Testis (tissue), 3 donors: Measurements from ENCODE around the gene TMEM219. TPM values are rescaled to one million over a fixed set of nuclear protein-coding genes. Genes with fewer than 3 reads are reported as not detected.

Source experiments
- DNase-seq: peaks from one replicate; pipeline ENCODE4 v3.0.0-alpha.2; 2019
- H3K27ac ChIP-seq, 2 donors: fragments of 200-600 bp; sonication (generic); one replicate each; pipeline ENCODE4 v1.5.1; 2019
- H3K27me3 ChIP-seq: fragments of 200-600 bp; sonication (generic); one replicate; pipeline ENCODE4 v1.5.1; 2019
- H3K36me3 ChIP-seq: fragments of 200-600 bp; sonication (generic); one replicate; pipeline ENCODE4 v1.5.1; 2017; ENCODE audit warnings: low read depth; ENCODE audit errors: missing control alignments
- H3K4me1 ChIP-seq: fragments of 200-600 bp; sonication (generic); one replicate; pipeline ENCODE4 v1.5.1; 2019
- H3K4me3 ChIP-seq, 2 donors: fragments of 200-600 bp; sonication (generic); one replicate each; pipeline ENCODE4 v1.5.1; 2017 to 2019
- H3K9me3 ChIP-seq: fragments of 200-600 bp; sonication (generic); one replicate; pipeline ENCODE4 v1.5.1; 2017
- POLR2A ChIP-seq: fragments of 450-650 bp; IDR thresholded peaks from one replicate; pipeline ENCODE4 v1.6.1; 2017; ENCODE audit warnings: antibody characterized with exemption, mild to moderate bottlenecking, moderate library complexity
- WGBS, 2 donors: methylation state at CpG; one replicate each; pipeline ENCODE4 v1.1.5; 2018; 5-methylcytosine and 5-hydroxymethylcytosine counted together
- intact Hi-C: fragments of 100-400 bp; cut with DNase I; formaldehyde crosslinking; loops from one replicate; pipeline ENCODE4 v1.15.1; 2023; ENCODE audit warnings: low total_unique reads
- polyA plus RNA-seq: library from polyadenylated mRNA; stranded (reverse); fragments of 350-450 nt; fragmentation: Illumina TruSeq; extraction: RNeasy Lipid Tissue Mini Kit (QIAGEN cat#74804); gene quantifications from one replicate; pipeline ENCODE4 v1.2.3, GENCODE V29; 2014; ENCODE audit warnings: low read depth, low replicate concordance; ENCODE audit not compliant: insufficient read depth
- total RNA-seq, 2 donors: library from RNA; depleted of rRNA; stranded (reverse); fragments of >200 nt; gene quantifications; one replicate each; pipeline ENCODE4 v1.2.3, GENCODE V29; 2016
- TF ChIP-seq, protein P1 (sequence below), 3 experiments: fragments of 450-650 bp in 2 of 3; fragments of 200-600 bp in 1 of 3; sonication (generic) in 1 of 3; IDR thresholded peaks; one replicate each; pipeline ENCODE4 v1.5.1; 2016 to 2019; ENCODE audit warnings: antibody characterized with exemption in 3 of 3, mild to moderate bottlenecking in 2 of 3, moderate library complexity in 1 of 3

Gene TMEM219
- total and polyA plus RNA-seq, 3 donors from 2014 or later = 160 to 280 (median 203) TPM

DNA sequence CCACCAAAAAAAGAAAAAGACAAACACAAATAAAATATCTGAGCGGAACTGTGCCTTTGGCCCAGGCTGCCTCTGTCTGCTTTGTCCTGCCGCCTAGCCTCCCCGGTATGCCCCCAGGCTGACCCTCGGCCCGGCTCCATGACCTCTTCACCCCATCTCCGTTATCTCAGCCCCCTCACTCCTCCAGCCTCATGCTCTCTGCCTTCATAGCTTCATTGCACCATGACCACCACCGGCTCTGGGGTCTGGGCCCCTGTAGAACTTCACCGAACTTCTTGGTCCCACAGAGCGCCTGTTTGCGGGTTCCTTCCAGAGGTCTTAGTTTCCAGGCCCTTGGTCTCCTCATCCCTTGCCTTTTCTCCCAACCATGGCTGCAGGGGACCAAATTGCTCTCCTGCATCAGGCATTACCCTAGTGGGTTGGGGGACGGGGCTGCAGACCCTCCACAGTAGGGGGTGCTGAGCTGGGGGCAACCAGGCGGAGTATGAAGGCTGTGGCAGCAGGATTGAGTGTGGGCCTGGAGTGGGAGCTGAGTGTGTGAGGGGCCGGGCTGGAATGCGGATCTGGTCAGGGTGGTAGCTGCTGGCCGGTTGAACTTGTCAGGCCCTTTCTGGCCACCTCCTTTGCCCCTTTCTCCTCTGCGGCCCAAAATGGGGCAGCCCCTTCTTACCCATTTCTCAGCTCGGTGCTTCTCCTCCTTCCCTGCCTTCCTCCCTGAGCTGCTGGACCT lies 26.6 kb downstream of the TMEM219 start:
- TF ChIP-seq, protein P1, sequence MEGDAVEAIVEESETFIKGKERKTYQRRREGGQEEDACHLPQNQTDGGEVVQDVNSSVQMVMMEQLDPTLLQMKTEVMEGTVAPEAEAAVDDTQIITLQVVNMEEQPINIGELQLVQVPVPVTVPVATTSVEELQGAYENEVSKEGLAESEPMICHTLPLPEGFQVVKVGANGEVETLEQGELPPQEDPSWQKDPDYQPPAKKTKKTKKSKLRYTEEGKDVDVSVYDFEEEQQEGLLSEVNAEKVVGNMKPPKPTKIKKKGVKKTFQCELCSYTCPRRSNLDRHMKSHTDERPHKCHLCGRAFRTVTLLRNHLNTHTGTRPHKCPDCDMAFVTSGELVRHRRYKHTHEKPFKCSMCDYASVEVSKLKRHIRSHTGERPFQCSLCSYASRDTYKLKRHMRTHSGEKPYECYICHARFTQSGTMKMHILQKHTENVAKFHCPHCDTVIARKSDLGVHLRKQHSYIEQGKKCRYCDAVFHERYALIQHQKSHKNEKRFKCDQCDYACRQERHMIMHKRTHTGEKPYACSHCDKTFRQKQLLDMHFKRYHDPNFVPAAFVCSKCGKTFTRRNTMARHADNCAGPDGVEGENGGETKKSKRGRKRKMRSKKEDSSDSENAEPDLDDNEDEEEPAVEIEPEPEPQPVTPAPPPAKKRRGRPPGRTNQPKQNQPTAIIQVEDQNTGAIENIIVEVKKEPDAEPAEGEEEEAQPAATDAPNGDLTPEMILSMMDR (IDR thresholded peaks at IDR 0.05) = no peak
- TF ChIP-seq POLR2A = no peak
- DNase-seq = no peak
- no peaks in the 10 kb centered on the region for H3K36me3 ChIP-seq
- no peaks in the 10 kb centered on the region for H3K27me3 ChIP-seq
- intact Hi-C loops = no loop called here
- H3K9me3 ChIP-seq = no peaks in the 10 kb centered on the region
- H3K4me1 ChIP-seq = peaks cover 3% of the 10 kb centered on the region
- no peak overlapping the region for H3K27ac ChIP-seq
- WGBS, 2 donors = 84 to 86% methylated on average over 17 of the region's 17 CpGs
- H3K4me3 ChIP-seq = no peak overlapping the region

DNA sequence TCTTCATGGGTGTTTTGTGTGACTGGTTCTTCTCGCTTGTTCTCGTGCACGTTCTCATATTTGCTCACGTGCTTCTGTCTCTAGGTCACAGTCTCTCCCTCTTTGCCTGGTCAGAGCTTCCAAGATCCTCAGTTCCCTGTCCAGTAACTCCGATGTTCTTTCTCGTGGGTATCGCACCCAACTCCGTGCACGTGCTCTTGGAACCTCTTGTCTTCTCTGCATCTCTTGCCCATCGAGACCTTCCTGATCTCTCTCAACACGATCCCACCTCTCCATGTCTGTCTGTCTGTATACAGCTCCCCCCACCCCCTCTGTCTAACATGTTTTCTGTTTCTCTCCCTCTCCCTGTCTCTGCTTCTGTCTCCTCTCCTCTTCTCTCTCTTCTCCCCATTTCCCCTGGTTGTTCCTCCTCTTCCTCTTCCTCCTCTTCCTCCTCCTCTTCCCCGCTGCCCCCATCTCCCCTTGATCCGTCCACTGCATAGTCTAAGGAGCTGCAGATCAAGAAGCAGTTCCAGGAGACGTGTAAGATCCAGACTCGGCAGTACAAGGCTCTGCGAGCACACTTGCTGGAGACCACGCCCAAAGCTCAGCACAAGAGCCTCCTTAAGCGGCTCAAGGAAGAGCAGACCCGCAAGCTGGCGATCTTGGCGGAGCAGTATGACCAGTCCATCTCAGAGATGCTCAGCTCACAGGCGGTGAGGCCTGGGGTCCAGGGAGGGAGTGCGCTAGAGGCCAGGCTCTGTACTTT lies 27.4 kb downstream of the TMEM219 start:
- Histone ChIP-seq H3K9me3 (no peaks in the 10 kb centered on the region), H3K36me3 (no peaks in the 10 kb centered on the region), H3K4me3 (no peak overlapping the region), H3K27ac (no peak overlapping the region), H3K27me3 (no peaks in the 10 kb centered on the region), H3K4me1 (peaks cover 3% of the 10 kb centered on the region)
- no peak for DNase-seq
- 79 to 82% methylated on average over 23 of the region's 23 CpGs for WGBS, 2 donors
- TF ChIP-seq, protein P1 (IDR thresholded peaks at IDR 0.05) = no peak
- intact Hi-C loops = no loop called here

DNA sequence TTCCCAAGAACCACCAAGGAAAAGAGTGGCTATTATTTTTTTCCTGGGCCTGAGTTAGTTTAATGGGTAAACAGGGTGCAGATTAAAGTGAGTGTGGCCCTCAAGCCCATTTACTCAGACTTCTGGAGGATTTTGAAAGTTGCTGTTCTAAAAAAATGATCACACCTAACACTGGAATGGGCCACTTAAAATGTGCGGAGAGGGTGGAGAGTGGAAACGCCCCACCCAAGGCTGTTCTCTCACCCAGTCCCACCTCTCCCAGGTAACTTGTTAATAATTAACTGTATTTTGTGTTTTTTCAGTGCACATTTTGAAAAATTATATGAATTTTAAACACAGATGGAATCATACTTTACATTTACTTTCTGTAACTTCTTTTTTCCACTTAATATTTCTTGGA lies 28.2 kb downstream of the TMEM219 start:
- peaks cover 10% of the 10 kb centered on the region for H3K4me1 ChIP-seq
- no peaks in the 10 kb centered on the region for H3K9me3 ChIP-seq
- no peak overlapping the region for H3K27ac ChIP-seq
- H3K27me3 ChIP-seq = no peaks in the 10 kb centered on the region
- no peaks in the 10 kb centered on the region for H3K36me3 ChIP-seq
- TF ChIP-seq, protein P1 (IDR thresholded peaks at IDR 0.05) = no peak
- no peak for TF ChIP-seq POLR2A
- DNase-seq = no peak
- H3K4me3 ChIP-seq = no peak overlapping the region
- WGBS, 2 donors = 89 to 96% methylated on average over 2 of the region's 2 CpGs
- intact Hi-C loops = no loop called here

DNA sequence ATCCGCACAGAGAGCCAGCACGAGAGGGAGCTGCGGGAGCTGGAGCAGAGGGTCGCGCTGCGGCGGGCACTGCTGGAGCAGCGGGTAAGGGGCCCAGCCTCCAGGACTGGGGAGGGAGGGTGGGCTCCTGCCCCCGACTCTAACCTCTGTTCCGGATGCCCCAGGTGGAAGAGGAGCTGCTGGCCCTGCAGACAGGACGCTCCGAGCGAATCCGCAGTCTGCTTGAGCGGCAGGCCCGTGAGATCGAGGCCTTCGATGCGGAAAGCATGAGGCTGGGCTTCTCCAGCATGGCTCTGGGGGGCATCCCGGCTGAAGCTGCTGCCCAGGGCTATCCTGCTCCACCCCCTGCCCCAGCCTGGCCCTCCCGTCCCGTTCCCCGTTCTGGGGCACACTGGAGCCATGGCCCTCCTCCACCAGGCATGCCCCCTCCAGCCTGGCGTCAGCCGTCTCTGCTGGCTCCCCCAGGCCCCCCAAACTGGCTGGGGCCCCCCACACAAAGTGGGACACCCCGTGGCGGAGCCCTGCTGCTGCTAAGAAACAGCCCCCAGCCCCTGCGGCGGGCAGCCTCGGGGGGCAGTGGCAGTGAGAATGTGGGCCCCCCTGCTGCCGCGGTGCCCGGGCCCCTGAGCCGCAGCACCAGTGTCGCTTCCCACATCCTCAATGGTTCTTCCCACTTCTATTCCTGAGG lies 29.1 kb downstream of the TMEM219 start:
- Histone ChIP-seq H3K27ac (no peak overlapping the region), H3K36me3 (no peaks in the 10 kb centered on the region), H3K9me3 (no peaks in the 10 kb centered on the region), H3K4me1 (peaks cover 13% of the 10 kb centered on the region), H3K27me3 (no peaks in the 10 kb centered on the region), H3K4me3 (no peak overlapping the region)
- no peak for DNase-seq
- WGBS, 2 donors = 88 to 98% methylated on average over 8 to 30 of the region's 35 CpGs
- intact Hi-C loops = no loop called here
- TF ChIP-seq, protein P1 (IDR thresholded peaks at IDR 0.05) = no peak
- no peak for TF ChIP-seq POLR2A
